Measurements from ENCODE around the gene HACD2.

GRCh38 chr3:123458255-123458654 lies 126.6 kb downstream of the HACD2 start:
- TF ChIP-seq EZH2 (IDR thresholded peaks at IDR 0.05) (no peak), REST (IDR thresholded peaks at IDR 0.05; ENCODE audit: low read depth) (no peak), POLR2A (IDR thresholded peaks at IDR 0.05; ENCODE audit: borderline replicate concordance, extremely low read depth, insufficient read depth, insufficient read length) (no peak), TCF7L2 (IDR thresholded peaks at IDR 0.05; ENCODE audit: borderline replicate concordance, extremely low read depth, insufficient read depth, insufficient read length) (no peak), SP1 (IDR thresholded peaks at IDR 0.05; ENCODE audit: low read depth) (no peak), EGR1 (IDR thresholded peaks at IDR 0.05; ENCODE audit: low read depth) (no peak), EZH2phosphoT487 (IDR thresholded peaks at IDR 0.05; ENCODE audit: borderline replicate concordance) (no peak), SIN3A (IDR thresholded peaks at IDR 0.05; ENCODE audit: low read depth) (no peak)
- TF ChIP-seq, protein P1, sequence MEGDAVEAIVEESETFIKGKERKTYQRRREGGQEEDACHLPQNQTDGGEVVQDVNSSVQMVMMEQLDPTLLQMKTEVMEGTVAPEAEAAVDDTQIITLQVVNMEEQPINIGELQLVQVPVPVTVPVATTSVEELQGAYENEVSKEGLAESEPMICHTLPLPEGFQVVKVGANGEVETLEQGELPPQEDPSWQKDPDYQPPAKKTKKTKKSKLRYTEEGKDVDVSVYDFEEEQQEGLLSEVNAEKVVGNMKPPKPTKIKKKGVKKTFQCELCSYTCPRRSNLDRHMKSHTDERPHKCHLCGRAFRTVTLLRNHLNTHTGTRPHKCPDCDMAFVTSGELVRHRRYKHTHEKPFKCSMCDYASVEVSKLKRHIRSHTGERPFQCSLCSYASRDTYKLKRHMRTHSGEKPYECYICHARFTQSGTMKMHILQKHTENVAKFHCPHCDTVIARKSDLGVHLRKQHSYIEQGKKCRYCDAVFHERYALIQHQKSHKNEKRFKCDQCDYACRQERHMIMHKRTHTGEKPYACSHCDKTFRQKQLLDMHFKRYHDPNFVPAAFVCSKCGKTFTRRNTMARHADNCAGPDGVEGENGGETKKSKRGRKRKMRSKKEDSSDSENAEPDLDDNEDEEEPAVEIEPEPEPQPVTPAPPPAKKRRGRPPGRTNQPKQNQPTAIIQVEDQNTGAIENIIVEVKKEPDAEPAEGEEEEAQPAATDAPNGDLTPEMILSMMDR (IDR thresholded peaks at IDR 0.05 in 2 of 3, conservative IDR thresholded peaks at IDR 0.05 in 1 of 3; ENCODE audit: borderline replicate concordance in 1 of 3, insufficient read depth in 1 of 3, low read depth in 2 of 3, low read length in 2 of 3) = no peak
- TF ChIP-seq, protein P2, sequence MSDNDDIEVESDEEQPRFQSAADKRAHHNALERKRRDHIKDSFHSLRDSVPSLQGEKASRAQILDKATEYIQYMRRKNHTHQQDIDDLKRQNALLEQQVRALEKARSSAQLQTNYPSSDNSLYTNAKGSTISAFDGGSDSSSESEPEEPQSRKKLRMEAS (IDR thresholded peaks at IDR 0.05) = no peak

Data from HCT116 (cell line).